PC-3 (cell line): ENCODE data around the gene RALA.

Source experiments
- CTCF ChIP-seq: fragments of 300-600 bp; sonication (generic); conservative IDR thresholded peaks from 2 replicates; pipeline ENCODE4 v1.5.1; 2017; ENCODE audit warnings: antibody characterized with exemption, low read depth, mild to moderate bottlenecking, low read length
- EZH2 ChIP-seq: fragments of 300-600 bp; sonication (generic); IDR thresholded peaks from one replicate; pipeline ENCODE4 v1.6.1; 2017; ENCODE audit warnings: antibody characterized with exemption, mild to moderate bottlenecking, low read length; ENCODE audit not compliant: unreplicated experiment

- TF ChIP-seq EZH2 (no peak), CTCF (no peak)
These were observed 41.2 kb downstream of the RALA start for GRCh38 chr7:39664585-39664984.
